ENCODE results near the gene LRRN2. TPM values are rescaled to one million over a fixed set of nuclear protein-coding genes. Genes with fewer than 3 reads are reported as not detected.

The LRRN2 gene
- total RNA-seq, 2 donors from 2014 or later: 11.4 to 16.2 TPM

GRCh38 chr1:204701229-204701628, 15.7 kb upstream of the LRRN2 start:
- no peak overlapping the region for H3K27ac ChIP-seq (ENCODE audit: low read depth, low read length)
- peaks cover 2% of the 10 kb centered on the region for H3K4me1 ChIP-seq (ENCODE audit: control insufficient read depth, insufficient read depth, low read length)
- no peaks in the 10 kb centered on the region for H3K27me3 ChIP-seq (ENCODE audit: control insufficient read depth, insufficient read depth, low read length, poor library complexity, severe bottlenecking)
- no peak overlapping the region for H3K4me3 ChIP-seq (ENCODE audit: low read length)
- no peaks in the 10 kb centered on the region for H3K9me3 ChIP-seq (ENCODE audit: control insufficient read depth, low read length)
- Mint-ChIP-seq H3K9me3 (no peaks in the 10 kb centered on the region), H3K4me3 (no peak overlapping the region), H3K27me3 (ENCODE audit: insufficient read depth) (peaks cover 10% of the 10 kb centered on the region), H3K27ac (no peak overlapping the region), H3K4me1 (peaks cover 27% of the 10 kb centered on the region), H3K36me3 (ENCODE audit: low read depth) (no peaks in the 10 kb centered on the region)
- H3K9ac ChIP-seq (ENCODE audit: extremely low read depth, low read length, poor library complexity, severe bottlenecking): no peak overlapping the region
- TF ChIP-seq CTCF (conservative IDR thresholded peaks at IDR 0.05): no peak
- DNase-seq: no peak
- 93 to 95% methylated on average over 2 to 3 of the region's 3 CpGs for WGBS, 2 experiments (ENCODE audit: insufficient coverage in 1 of 2, insufficient read length in 1 of 2)
- no peaks in the 10 kb centered on the region for H3K36me3 ChIP-seq (ENCODE audit: control insufficient read depth, insufficient read depth, low read length)

- H3K36me3 Mint-ChIP-seq (ENCODE audit: low read depth): no peaks in the 10 kb centered on the region
- Histone ChIP-seq H3K9me3 (ENCODE audit: control insufficient read depth, low read length) (no peaks in the 10 kb centered on the region), H3K36me3 (ENCODE audit: control insufficient read depth, insufficient read depth, low read length) (no peaks in the 10 kb centered on the region), H3K4me3 (ENCODE audit: low read length) (no peak overlapping the region), H3K9ac (ENCODE audit: extremely low read depth, low read length, poor library complexity, severe bottlenecking) (no peak overlapping the region), H3K27ac (ENCODE audit: low read depth, low read length) (no peak overlapping the region), H3K4me1 (ENCODE audit: control insufficient read depth, insufficient read depth, low read length) (no peaks in the 10 kb centered on the region), H3K27me3 (ENCODE audit: control insufficient read depth, insufficient read depth, low read length, poor library complexity, severe bottlenecking) (no peaks in the 10 kb centered on the region)
- no peaks in the 10 kb centered on the region for H3K9me3 Mint-ChIP-seq
- no peak for DNase-seq
- WGBS, 2 experiments (ENCODE audit: insufficient coverage in 1 of 2, insufficient read length in 1 of 2): 87 to 92% methylated on average over 4 to 5 of the region's 5 CpGs
- peaks cover 26% of the 10 kb centered on the region for H3K4me1 Mint-ChIP-seq
- TF ChIP-seq CTCF (conservative IDR thresholded peaks at IDR 0.05): no peak
- H3K27ac Mint-ChIP-seq: peak overlapping the region; percentile 69
- peaks cover 10% of the 10 kb centered on the region for H3K27me3 Mint-ChIP-seq (ENCODE audit: insufficient read depth)
- no peak overlapping the region for H3K4me3 Mint-ChIP-seq
These were observed 12.4 kb upstream of the LRRN2 start for GRCh38 chr1:204697893-204698292.

GRCh38 chr1:204696606-204697005, 11.1 kb upstream of the LRRN2 start:
- no peak overlapping the region for H3K27ac Mint-ChIP-seq

More at GRCh38 chr1:204696606-204697005, 11.1 kb upstream of the LRRN2 start:
- Histone ChIP-seq H3K27ac (ENCODE audit: low read depth, low read length) (no peak overlapping the region), H3K27me3 (ENCODE audit: control insufficient read depth, insufficient read depth, low read length, poor library complexity, severe bottlenecking) (no peaks in the 10 kb centered on the region), H3K36me3 (ENCODE audit: control insufficient read depth, insufficient read depth, low read length) (no peaks in the 10 kb centered on the region), H3K4me3 (ENCODE audit: low read length) (no peak overlapping the region), H3K9ac (ENCODE audit: extremely low read depth, low read length, poor library complexity, severe bottlenecking) (no peak overlapping the region), H3K4me1 (ENCODE audit: control insufficient read depth, insufficient read depth, low read length) (no peaks in the 10 kb centered on the region), H3K9me3 (ENCODE audit: control insufficient read depth, low read length) (no peaks in the 10 kb centered on the region)
- Mint-ChIP-seq H3K4me1 (peaks cover 28% of the 10 kb centered on the region), H3K27me3 (ENCODE audit: insufficient read depth) (peaks cover 2% of the 10 kb centered on the region), H3K4me3 (no peak overlapping the region), H3K9me3 (no peaks in the 10 kb centered on the region), H3K36me3 (ENCODE audit: low read depth) (no peaks in the 10 kb centered on the region)
- TF ChIP-seq CTCF (conservative IDR thresholded peaks at IDR 0.05): no peak
- 94 to 95% methylated on average over 17 of the region's 17 CpGs for WGBS, 2 experiments (ENCODE audit: insufficient coverage in 1 of 2, insufficient read length in 1 of 2)
- DNase-seq: no peak
